CD4-positive, alpha-beta T cell treated with Interleukin-17A for 1 hour (primary cell): ENCODE data around the gene WDFY1.

ENCODE experiments used
- DNase-seq: peaks from one replicate; pipeline ENCODE4 v3.0.0-alpha.2; 2020

Gene WDFY1

GRCh38 chr2:223930103-223930976 lies 14.8 kb downstream of the WDFY1 start:
- no peak for DNase-seq

DNA sequence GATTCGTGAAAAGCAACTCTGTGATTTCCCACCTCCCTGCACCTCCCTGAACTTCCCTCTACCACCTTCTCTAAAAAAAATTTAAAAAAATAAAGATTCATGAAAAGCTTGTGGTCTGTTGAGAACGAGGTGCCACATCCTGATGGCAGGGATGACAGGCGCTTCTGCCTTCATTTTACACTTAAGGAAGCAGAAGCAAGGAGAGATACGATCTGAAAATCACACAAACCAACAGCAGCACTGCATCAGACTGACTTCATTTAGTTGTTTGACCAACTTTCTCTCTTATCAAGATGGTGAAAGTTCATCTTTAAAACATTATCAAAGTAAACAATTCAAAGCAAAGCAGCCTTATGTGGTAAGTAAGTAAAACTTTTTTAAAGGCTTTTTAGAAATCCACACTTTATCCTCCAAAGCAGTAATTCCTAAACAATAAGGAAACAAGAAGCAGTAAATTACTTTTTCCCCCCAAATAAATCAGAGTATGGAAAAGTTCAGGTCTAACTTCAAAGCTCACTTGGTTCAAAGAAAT lies 15.5 kb downstream of the WDFY1 start:
- peak; percentile 51 for DNase-seq

DNA sequence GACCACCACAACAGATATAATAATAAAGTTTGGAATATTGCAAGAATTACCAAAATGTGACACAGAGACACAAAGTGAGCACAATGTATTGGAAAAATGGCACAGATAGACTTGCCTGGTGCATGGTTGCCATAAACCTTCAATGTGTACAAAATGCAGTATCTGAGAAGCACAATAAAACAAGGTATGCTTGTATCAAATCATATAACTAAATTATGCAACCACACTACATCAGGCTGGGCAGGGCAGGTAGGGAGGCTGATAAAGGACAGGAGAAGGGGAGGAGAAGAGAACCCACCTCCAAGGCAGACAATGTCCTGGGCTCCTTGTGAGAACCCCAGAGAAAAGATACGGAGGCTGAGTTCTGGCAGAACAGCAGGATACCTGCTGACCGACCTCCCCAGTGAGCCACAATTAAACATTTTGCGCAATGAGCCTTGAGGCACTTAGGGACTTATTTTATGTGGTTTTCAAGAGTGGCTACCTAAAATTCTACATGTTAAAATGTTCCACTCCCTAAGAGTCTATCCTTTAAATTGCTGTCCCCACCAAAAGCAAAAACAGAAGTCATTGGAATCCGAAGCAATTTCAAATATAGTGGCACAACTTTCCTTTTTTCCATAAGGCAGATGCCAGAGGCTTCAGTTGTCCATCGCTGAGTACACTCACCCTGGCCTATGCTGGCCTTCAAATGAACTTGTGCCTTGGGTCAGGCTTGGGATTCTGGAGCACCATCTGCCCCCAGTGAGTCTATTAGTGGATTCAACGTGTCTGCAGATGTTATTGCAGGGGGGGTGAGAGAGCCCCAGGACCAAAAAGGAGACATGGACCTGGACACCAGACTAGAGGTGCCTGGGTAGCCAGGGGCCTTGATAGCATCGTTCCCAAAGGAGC lies 16.8 kb downstream of the WDFY1 start:
- no peak for DNase-seq

DNA sequence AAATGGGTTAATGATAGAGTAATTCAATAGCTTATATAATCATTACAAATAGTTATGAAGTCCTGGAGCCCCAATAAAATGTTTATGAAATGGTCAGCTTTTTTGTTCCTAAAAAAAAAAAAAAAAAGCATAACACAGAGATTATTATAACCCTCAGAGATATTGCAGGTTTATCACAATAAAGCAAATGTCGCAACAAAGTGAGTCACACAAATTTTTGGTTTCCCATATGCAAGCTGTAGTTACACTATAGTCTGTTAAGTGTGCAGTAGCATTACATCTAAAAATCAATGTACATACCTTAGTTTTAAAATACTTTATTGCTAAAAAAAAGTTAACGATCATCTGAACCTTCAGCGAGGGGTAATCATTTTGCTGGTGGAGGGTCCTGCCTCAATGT lies 20.0 kb downstream of the WDFY1 start:
- no peak for DNase-seq

- DNase-seq: no peak
Observed at GRCh38 chr2:223923976-223924375, 21.2 kb downstream of the WDFY1 start.

GRCh38 chr2:223922308-223922707 lies 22.8 kb downstream of the WDFY1 start:
- no peak for DNase-seq

- DNase-seq: no peak
Observed at GRCh38 chr2:223921204-223921603, 23.9 kb downstream of the WDFY1 start.

DNA sequence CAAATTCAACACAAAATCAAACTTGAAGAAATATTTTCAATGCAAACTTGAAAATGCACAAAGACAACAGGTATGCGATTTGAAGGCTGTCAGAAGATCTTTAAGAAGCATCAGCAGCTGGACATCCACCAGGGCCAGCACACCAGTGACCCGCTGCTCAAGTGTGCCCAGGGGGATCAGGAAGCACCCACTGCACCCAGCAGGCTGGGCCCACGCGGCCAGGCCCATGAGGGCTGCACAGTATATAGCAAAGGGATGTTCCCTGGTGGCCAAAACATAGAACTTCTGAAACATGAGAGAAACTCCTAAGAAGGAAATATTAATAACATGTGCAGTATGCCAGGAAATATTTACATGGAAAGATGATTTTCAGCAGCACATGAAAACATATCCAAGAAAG lies 25.0 kb downstream of the WDFY1 start:
- DNase-seq: no peak

DNA sequence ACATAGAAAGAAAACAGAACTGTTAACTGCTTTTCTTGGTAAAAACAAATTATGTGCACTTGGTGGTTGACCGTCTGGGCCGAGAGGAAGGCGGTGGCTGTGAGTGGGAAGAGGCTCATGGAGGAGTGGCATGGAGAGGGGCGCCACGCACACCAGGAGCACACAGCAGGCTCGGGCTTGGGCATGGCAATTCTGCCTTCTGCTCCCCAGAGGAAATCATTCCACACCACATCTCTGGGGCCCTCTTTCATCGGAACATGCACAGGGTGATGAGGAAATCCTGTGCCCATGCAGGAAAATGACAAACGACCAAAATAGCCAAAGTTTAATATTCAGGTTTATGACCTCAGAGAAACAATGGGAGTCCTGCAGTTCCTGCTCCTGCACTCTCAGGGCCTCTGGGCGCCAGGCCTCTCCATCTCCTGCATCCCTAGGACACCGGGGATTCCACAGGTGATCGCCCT lies 26.4 kb downstream of the WDFY1 start:
- no peak for DNase-seq

DNA sequence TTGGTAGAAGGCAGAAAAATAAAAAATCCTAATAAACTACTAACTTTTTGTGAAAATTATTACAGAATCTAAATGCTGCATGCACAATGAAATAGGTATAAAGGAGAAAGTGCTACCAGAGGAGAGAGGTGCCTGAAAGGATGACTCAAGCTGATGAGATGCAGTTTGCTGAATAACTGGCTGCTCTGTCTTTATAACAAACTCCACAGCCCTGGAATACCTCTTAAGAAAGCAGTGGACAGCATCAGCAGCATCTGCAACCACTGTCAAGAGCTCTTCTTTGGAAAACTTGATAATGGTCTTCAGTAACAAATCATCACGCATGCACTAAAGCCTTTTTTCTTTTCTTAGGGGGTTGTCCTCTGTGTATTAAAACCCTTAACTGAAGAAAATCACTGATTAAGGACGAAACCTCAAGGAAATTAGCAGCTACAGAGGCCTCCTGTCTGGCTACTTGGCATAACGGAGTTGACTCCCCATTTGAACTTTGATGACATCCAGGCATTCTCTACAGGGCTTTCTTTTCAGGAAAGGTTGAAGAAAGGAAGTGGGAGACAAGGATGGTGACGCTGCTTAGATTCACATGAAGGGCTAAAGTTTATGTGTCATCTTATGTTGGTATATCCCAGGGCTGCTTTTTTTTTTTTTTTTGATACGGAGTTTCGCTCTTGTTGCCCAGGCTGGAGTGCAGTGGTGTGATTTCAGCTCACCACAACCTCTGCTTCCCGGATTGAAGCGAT lies 28.8 kb downstream of the WDFY1 start:
- DNase-seq: no peak

GRCh38 chr2:223915071-223915470 lies 30.1 kb downstream of the WDFY1 start:
- no peak for DNase-seq

- DNase-seq: no peak
Observed at GRCh38 chr2:223914324-223914723, 30.8 kb downstream of the WDFY1 start.

DNA sequence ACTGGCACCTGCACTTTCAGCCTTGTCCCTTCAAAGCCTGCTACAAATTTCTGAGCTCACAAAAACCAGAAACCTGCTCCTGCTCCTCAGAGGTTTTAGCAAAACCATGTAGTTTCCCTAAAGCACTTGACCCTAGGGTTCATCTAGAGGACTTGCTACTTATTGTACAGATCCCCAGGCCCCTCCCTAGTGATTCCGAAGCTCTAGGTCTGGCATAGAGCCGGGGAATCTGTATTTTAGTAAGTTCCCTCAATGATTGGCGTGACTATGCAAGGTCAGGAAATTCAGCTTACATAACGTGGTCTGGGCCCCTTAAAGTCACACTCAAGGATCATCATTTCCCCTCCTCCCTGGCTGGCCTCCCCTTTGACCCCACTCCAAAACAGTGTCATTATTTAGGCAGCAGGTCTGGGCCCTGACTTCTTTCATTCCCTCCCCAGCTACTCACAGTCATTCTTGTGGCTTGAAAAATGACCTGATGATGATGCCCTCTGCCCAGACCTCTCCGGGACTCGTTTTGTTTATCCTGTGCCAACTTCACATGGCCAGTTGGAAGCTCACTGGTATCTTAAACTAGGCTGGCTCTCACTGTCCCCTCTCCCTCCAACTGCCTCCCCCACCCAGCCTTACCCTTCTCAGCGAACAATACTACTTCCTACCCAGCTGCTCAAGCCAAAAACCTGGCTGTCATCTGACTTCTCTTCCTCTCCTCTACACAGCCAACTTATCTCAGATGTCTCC lies 36.0 kb downstream of the WDFY1 start:
- DNase-seq: no peak

GRCh38 chr2:223908304-223908998 lies 36.7 kb downstream of the WDFY1 start:
- DNase-seq: no peak

DNA sequence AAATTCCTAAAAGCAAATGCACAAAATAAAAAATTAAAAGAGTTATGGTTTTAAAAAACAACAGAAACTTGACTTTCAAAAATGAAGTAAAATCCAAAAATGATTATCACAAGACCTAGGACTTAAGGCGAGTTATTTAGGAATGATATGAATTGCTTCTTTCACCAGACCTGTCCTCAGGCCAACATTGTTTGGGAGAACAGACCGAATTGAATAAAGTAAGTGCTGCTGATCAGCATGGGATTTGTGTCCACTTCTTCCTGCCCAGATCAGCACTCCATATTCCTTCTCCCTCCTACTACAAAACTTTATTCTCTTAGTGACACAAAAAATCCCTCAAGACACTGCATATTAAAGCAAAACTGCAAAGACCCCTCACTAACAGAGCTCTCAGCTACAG lies 39.1 kb downstream of the WDFY1 start:
- no peak for DNase-seq

DNA sequence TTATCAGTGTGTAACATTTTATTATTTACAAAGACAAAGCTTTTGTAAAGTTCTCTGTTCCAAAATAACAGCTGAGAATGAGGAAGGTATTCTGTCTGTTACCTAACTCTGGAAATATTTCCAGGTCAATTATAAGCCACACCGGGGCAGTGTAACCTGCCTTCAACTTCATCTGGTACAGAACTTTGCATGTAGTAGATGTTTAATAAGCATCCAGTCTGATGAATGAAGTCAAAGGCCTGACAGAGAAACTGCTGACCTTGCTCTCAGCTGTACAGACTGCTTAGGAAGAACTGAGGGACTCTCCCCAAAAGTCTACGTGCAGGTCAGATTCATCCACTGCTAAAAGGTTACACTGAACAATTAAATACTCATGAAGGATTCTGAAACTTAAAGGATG lies 43.3 kb downstream of the WDFY1 start:
- DNase-seq: no peak

DNA sequence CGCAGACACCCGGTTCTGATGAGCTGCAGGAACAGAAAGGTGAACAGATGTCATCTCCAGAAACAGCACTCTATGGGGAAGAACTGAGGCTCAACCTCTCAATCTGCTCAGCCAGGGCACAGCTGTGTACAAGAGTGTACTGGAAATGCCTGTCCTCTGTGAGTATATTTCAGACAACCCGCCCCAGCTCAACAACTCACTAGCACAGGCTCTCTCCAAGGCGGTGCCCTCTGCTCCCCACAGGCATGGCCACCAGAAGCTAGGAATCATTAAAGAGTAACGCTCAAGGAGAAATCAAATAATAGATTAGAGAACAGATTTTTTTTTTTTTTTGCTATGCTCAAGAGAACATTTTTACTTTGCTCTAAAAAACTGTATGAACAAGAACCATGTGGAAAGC lies 43.8 kb downstream of the WDFY1 start:
- no peak for DNase-seq

GRCh38 chr2:223900531-223900930 lies 44.6 kb downstream of the WDFY1 start:
- no peak for DNase-seq

DNA sequence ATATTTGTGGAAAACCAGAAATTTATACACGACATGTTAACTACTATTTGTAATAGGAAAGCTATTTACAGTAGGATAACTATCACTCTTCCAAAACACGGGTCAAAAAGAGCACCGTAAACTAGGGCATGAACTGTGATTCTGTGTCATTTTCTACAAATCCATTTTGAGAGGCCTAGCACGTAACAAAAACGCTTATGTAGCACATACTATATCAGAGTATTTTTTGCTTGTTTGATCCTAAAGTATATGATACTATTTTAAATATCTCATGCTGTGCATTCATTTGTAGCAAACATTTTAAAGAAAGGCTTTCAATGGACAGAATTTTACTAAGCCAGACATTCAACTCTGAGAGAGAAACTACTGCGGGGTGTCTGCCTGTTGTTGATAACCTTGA lies 45.1 kb downstream of the WDFY1 start:
- no peak for DNase-seq

- DNase-seq: no peak
Observed at GRCh38 chr2:223897669-223898330, 47.3 kb downstream of the WDFY1 start.

DNA sequence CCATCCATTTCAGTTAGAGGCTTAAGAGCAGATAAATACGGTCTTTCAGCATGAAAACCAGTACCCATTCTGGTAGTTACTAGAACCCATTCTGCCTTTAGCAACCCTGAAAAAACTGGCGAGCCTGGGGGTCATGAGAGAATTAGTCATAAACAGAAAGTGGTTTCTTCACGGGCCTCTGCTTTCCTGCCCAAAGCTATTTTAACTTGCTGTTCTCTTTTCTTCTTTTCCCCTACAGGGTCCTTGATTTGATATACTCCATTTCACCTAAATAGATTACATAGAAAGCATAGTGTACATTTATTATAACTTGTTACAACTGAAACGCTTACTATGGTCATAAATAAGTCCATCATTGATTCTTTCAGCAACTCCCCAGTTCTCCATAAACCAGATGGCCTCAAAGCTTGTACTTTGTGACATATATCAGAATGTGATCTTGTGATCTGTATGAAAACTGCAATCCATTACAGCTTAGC lies 48.3 kb downstream of the WDFY1 start:
- DNase-seq: peak; percentile 1
